A549 (cell line): Measurements from ENCODE around the gene ATP6V1B1. TPM values are rescaled to one million over a fixed set of nuclear protein-coding genes. Genes with fewer than 3 reads are reported as not detected.

Experiments used
- ATAC-seq, 2 experiments: fragments of 200-7000 bp in 1 of 2; fragments of >200 bp in 1 of 2; cut with Nextera tagmentation in 1 of 2; cut with Tn5 transposase in 1 of 2; 3 replicates each; pipeline versions ENCODE4 v1.8.0 to v1.9.1; 2018 to 2020; ENCODE audit warnings: mild to moderate bottlenecking in 1 of 2, moderate library complexity in 1 of 2
- CTCF ChIA-PET: fragments of 300-600 bp; sonication (Branson Sonifier 250); formaldehyde crosslinking; extraction: SDS; loops from one replicate; lab custom pipeline; 2021; ENCODE audit warnings: antibody characterized with exemption, inconsistent platforms; lab: Yijun Ruan, JAX
- POLR2A ChIA-PET: fragments of 350-600 bp; formaldehyde crosslinking; extraction: SDS; loops from one replicate; lab custom pipeline; 2021; ENCODE audit warnings: antibody characterized with exemption, inconsistent platforms; lab: Yijun Ruan, JAX
- DNase-seq, 2 experiments: peaks; one replicate each; pipeline versions ENCODE4 v3.0.0 to v3.0.0-alpha.2; 2011 to 2016; ENCODE audit warnings: low read depth in 1 of 2, low spot score in 1 of 2
- FAIRE-seq: peaks from 2 replicates; lab custom pipeline; 2011; peaks lifted over from hg19 to GRCh38; lab: Jason Lieb, UNC
- H3K27ac ChIP-seq, 2 experiments: fragments of >200 bp; sonication (Bioruptor Twin); formaldehyde crosslinking; 3 replicates each; pipeline ENCODE4 v1.5.1; 2016 to 2017
- H3K4me1 ChIP-seq: fragments of >200 bp; sonication (Bioruptor Twin); formaldehyde crosslinking; 3 replicates; pipeline ENCODE4 v1.6.1; 2016
- H3K4me2 ChIP-seq: fragments of >200 bp; sonication (Bioruptor Twin); formaldehyde crosslinking; 3 replicates; pipeline ENCODE4 v1.6.1; 2016
- H3K4me3 ChIP-seq: fragments of >200 bp; sonication (Bioruptor Twin); formaldehyde crosslinking; 3 replicates; pipeline ENCODE4 v1.5.1; 2016
- H3K9me3 ChIP-seq: fragments of >200 bp; sonication (Bioruptor Twin); formaldehyde crosslinking; 3 replicates; pipeline ENCODE4 v1.6.1; 2016
- BHLHE40 ChIP-seq: IDR thresholded peaks from 2 replicates; pipeline ENCODE4 v1.6.1; 2012; ENCODE audit warnings: low read depth, low read length, inconsistent platforms
- CBX2 ChIP-seq: fragments of 200-600 bp; sonication (generic); IDR thresholded peaks from 2 replicates; pipeline ENCODE4 v1.6.1; 2016; ENCODE audit warnings: low read depth, mild to moderate bottlenecking, borderline replicate concordance
- CBX8 ChIP-seq: fragments of 200-600 bp; sonication (generic); IDR thresholded peaks from 2 replicates; pipeline ENCODE4 v1.6.1; 2016
- CHD4 ChIP-seq: fragments of 200-600 bp; sonication (generic); IDR thresholded peaks from 2 replicates; pipeline ENCODE4 v1.6.1; 2016; ENCODE audit warnings: antibody characterized with exemption, mild to moderate bottlenecking, borderline replicate concordance
- EHF ChIP-seq: fragments of 250-450 bp; sonication (Bioruptor Pico); IDR thresholded peaks from 2 replicates; pipeline ENCODE4 v1.5.0; 2020; ENCODE audit warnings: mild to moderate bottlenecking
- FOSB ChIP-seq: fragments of 250-450 bp; sonication (Bioruptor Pico); IDR thresholded peaks from 2 replicates; pipeline ENCODE4 v1.5.0; 2020; ENCODE audit warnings: mild to moderate bottlenecking, moderate library complexity
- FOSL2 ChIP-seq, 2 experiments: fragments of 450-650 bp in 1 of 2; fragments of >200 bp in 1 of 2; sonication (Bioruptor Twin) in 1 of 2; formaldehyde crosslinking; IDR thresholded peaks; 2 replicates each; pipeline versions ENCODE4 v1.5.0 to v1.6.1; 2016 to 2020; ENCODE audit warnings: mild to moderate bottlenecking in 1 of 2, moderate library complexity in 1 of 2
- FOXS1 ChIP-seq: fragments of 250-450 bp; sonication (Bioruptor Pico); IDR thresholded peaks from 2 replicates; pipeline ENCODE4 v1.5.0; 2020; ENCODE audit warnings: mild to moderate bottlenecking, moderate library complexity
- GATA3 ChIP-seq: IDR thresholded peaks from 2 replicates; pipeline ENCODE4 v1.6.1; 2012; ENCODE audit warnings: borderline replicate concordance
- HEYL ChIP-seq: fragments of 250-450 bp; sonication (Bioruptor Pico); IDR thresholded peaks from 2 replicates; pipeline ENCODE4 v1.8.0; 2021; ENCODE audit warnings: mild to moderate bottlenecking, moderate library complexity
- HOXA7 ChIP-seq: fragments of 250-450 bp; sonication (Bioruptor Pico); IDR thresholded peaks from 2 replicates; pipeline ENCODE4 v1.5.0; 2020; ENCODE audit warnings: mild to moderate bottlenecking, moderate library complexity
- HOXB13 ChIP-seq: fragments of 250-450 bp; sonication (Bioruptor Pico); IDR thresholded peaks from 2 replicates; pipeline ENCODE4 v1.5.0; 2020; ENCODE audit warnings: low read depth, mild to moderate bottlenecking, moderate library complexity
- JUN ChIP-seq, 2 experiments: fragments of >200 bp; sonication (Bioruptor Twin); formaldehyde crosslinking; IDR thresholded peaks; 2 replicates in 1 of 2; 3 replicates in 1 of 2; pipeline ENCODE4 v1.6.1; 2016 to 2017
- KDM1A ChIP-seq: fragments of 200-600 bp; sonication (generic); IDR thresholded peaks from 2 replicates; pipeline ENCODE4 v1.6.1; 2016; ENCODE audit warnings: low read depth, mild to moderate bottlenecking
- KDM5A ChIP-seq: fragments of 200-600 bp; sonication (generic); IDR thresholded peaks from 2 replicates; pipeline ENCODE4 v1.6.1; 2016; ENCODE audit warnings: antibody characterized with exemption, mild to moderate bottlenecking
- MYC ChIP-seq: IDR thresholded peaks from 2 replicates; pipeline ENCODE4 v1.6.1; 2012; ENCODE audit warnings: mild to moderate bottlenecking, inconsistent platforms, low read length, improper control_type of control experiment, borderline replicate concordance
- NPAS2 ChIP-seq: fragments of 250-450 bp; sonication (Bioruptor Pico); IDR thresholded peaks from 2 replicates; pipeline ENCODE4 v1.8.0; 2022; ENCODE audit warnings: mild to moderate bottlenecking, moderate library complexity, borderline replicate concordance
- NR3C1 ChIP-seq: fragments of >200 bp; sonication (Bioruptor Twin); formaldehyde crosslinking; IDR thresholded peaks from 3 replicates; pipeline ENCODE4 v1.6.1; 2017
- PHF8 ChIP-seq: fragments of 200-600 bp; sonication (generic); IDR thresholded peaks from 2 replicates; pipeline ENCODE4 v1.6.1; 2016; ENCODE audit warnings: low read depth, mild to moderate bottlenecking, antibody characterized with exemption, moderate library complexity, borderline replicate concordance
- POLR2A ChIP-seq: IDR thresholded peaks from 2 replicates; pipeline ENCODE4 v1.6.1; 2012; ENCODE audit warnings: mild to moderate bottlenecking, low read length
- POLR2AphosphoS2 ChIP-seq: conservative IDR thresholded peaks from 2 replicates; pipeline ENCODE4 v1.6.1; 2012; ENCODE audit warnings: low read length, improper control_type of control experiment, inconsistent platforms
- RAD21 ChIP-seq, 2 experiments: fragments of >200 bp in 1 of 2; sonication (Bioruptor Twin) in 1 of 2; formaldehyde crosslinking in 1 of 2; IDR thresholded peaks in 1 of 2; conservative IDR thresholded peaks in 1 of 2; 2 replicates in 1 of 2; 3 replicates in 1 of 2; pipeline ENCODE4 v1.6.1; 2012 to 2018; ENCODE audit warnings: inconsistent platforms in 1 of 2
- RFX5 ChIP-seq: fragments of 450-650 bp; IDR thresholded peaks from 2 replicates; pipeline ENCODE4 v1.7.1; 2014; ENCODE audit warnings: antibody characterized with exemption, mild to moderate bottlenecking, moderate library complexity
- RNF2 ChIP-seq: fragments of 200-600 bp; sonication (generic); IDR thresholded peaks from 2 replicates; pipeline ENCODE4 v1.6.1; 2016; ENCODE audit warnings: low read depth, mild to moderate bottlenecking, antibody characterized with exemption, moderate library complexity, borderline replicate concordance
- TFCP2L1 ChIP-seq: fragments of 250-450 bp; sonication (Bioruptor Pico); IDR thresholded peaks from 2 replicates; pipeline ENCODE4 v1.5.0; 2021; ENCODE audit warnings: mild to moderate bottlenecking
- ZC3H11A ChIP-seq: fragments of 450-650 bp; IDR thresholded peaks from 2 replicates; pipeline ENCODE4 v1.6.1; 2014; ENCODE audit warnings: antibody characterized with exemption, mild to moderate bottlenecking
- ZFP36 ChIP-seq: fragments of 450-650 bp; IDR thresholded peaks from 2 replicates; pipeline ENCODE4 v1.6.1; 2014; ENCODE audit warnings: borderline replicate concordance; ENCODE audit not compliant: partially characterized antibody
- WGBS: methylation state at CpG from one replicate; pipeline ENCODE4 v1.1.6; 2017; ENCODE audit errors: missing lambda C conversion rate; 5-methylcytosine and 5-hydroxymethylcytosine counted together
- polyA plus RNA-seq, 4 experiments: library from polyadenylated mRNA; depleted of rRNA in 3 of 4; stranded (reverse); fragments of >200 nt; fragmentation: RNase III in 1 of 4; extraction: RNeasy Plus Mini Kit Qiagen cat#74134 plus additional on column Dnase treatment in 1 of 4; gene quantifications; 2 replicates in 3 of 4; 3 replicates in 1 of 4; pipeline ENCODE4 v1.2.3, GENCODE V29; 2011 to 2017
- TF ChIP-seq, protein P1 (sequence below): fragments of 250-450 bp; sonication (Bioruptor Pico); IDR thresholded peaks from 2 replicates; pipeline ENCODE4 v1.5.0; 2020; ENCODE audit warnings: low read depth, mild to moderate bottlenecking, moderate library complexity
- TF ChIP-seq, protein P2 (sequence below): fragments of >200 bp; sonication (Bioruptor Twin); formaldehyde crosslinking; IDR thresholded peaks from 3 replicates; pipeline ENCODE4 v1.5.1; 2016
- TF ChIP-seq, protein P3 (sequence below): IDR thresholded peaks from 2 replicates; pipeline ENCODE4 v1.6.1; 2012
- TF ChIP-seq, protein P4 (sequence below): IDR thresholded peaks from 2 replicates; pipeline ENCODE4 v1.6.1; 2012; ENCODE audit warnings: low read depth, borderline replicate concordance
- TF ChIP-seq, protein P5 (sequence below): fragments of 200-600 bp; sonication (generic); IDR thresholded peaks from 2 replicates; pipeline ENCODE4 v1.6.1; 2016; ENCODE audit warnings: antibody characterized with exemption, mild to moderate bottlenecking, moderate library complexity
- TF ChIP-seq, protein P6 (sequence below): fragments of >200 bp; sonication (Bioruptor Twin); formaldehyde crosslinking; IDR thresholded peaks from 3 replicates; pipeline ENCODE4 v1.6.1; 2016

The ATP6V1B1 gene
- polyA plus RNA-seq, 2 of the 4 experiments (the other 2 are of a cell fraction), result 1.9 to 2.5 TPM

DNA sequence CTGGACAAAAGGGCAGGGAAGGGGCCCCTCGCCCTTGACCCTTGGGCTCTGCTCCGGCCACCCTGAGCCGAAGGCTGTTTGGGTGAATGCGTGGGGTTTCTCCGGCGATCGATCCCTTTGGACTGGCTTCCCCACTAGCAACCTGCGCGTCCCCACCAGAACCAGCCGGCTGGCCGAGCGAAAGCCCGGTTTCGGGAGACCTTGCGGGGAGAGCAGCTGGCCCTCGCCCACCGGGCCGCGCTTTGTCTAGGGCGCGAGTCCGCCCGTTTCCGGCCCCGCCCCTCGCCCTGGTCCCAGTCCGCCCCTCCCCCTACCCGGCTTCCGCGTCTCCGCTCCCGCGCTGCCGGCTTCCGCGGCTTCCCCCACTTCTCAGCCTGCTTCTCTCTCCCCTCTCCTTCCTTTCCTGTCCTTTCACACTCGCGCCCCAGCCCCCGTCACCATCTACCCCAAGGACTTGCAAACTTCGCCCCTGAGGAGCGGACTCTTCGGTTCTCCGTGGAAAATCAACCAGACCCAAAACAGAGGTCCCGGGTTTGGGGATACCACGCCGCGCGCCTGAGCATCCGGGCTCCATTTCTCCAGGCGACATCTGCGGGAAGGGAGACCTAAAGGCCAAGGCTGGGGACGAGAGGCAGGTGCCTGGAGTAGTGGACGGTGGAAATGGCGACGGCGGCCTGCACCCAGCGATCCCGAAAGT lies 48.0 kb upstream of the ATP6V1B1 start:
- Histone ChIP-seq H3K4me3 (peak overlapping the region; percentile 61), H3K4me1 (peaks cover 11% of the 10 kb centered on the region; the same call in 2 of the 3 replicates), H3K4me2 (peak overlapping the region; percentile 83), H3K9me3 (peaks cover 7% of the 10 kb centered on the region; the same call in 1 of the 3 replicates), H3K27ac (peak overlapping the region; percentile 78 to 92)
- ATAC-seq, result peak; percentile 75 to 85
- TF ChIP-seq ZFP36 (no peak), BHLHE40 (no peak), CBX2 (no peak), CBX8 (no peak), MYC (no peak), KDM1A (no peak), NR3C1 (no peak), ZC3H11A (no peak), PHF8 (peak; percentile 40; the same call in 1 of the 2 replicates), GATA3 (no peak), CHD4 (no peak), RFX5 (no peak), FOXS1 (CRISPR knock-in tag) (no peak), FOSL2 (IDR thresholded peaks at IDR 0.05) (no peak), FOSL2 (CRISPR knock-in tag; IDR thresholded peaks at IDR 0.05) (no peak), POLR2A (peak; percentile 78), POLR2AphosphoS2 (no peak), TFCP2L1 (CRISPR knock-in tag) (no peak), HOXB13 (no peak; the same call in 1 of the 2 replicates), EHF (CRISPR knock-in tag) (no peak), JUN (IDR thresholded peaks at IDR 0.05) (peak in 1 of 2 experiments; percentile 52; a peak in 1 of 5 replicates), NPAS2 (CRISPR knock-in tag) (no peak), RAD21 (conservative IDR thresholded peaks at IDR 0.05 in 1 of 2, IDR thresholded peaks at IDR 0.05 in 1 of 2) (no peak), RNF2 (no peak), KDM5A (no peak), FOSB (CRISPR knock-in tag) (no peak), HEYL (CRISPR knock-in tag) (no peak), HOXA7 (CRISPR knock-in tag) (no peak)
- TF ChIP-seq, protein P1, sequence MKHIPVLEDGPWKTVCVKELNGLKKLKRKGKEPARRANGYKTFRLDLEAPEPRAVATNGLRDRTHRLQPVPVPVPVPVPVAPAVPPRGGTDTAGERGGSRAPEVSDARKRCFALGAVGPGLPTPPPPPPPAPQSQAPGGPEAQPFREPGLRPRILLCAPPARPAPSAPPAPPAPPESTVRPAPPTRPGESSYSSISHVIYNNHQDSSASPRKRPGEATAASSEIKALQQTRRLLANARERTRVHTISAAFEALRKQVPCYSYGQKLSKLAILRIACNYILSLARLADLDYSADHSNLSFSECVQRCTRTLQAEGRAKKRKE, result no peak
- TF ChIP-seq, protein P2, sequence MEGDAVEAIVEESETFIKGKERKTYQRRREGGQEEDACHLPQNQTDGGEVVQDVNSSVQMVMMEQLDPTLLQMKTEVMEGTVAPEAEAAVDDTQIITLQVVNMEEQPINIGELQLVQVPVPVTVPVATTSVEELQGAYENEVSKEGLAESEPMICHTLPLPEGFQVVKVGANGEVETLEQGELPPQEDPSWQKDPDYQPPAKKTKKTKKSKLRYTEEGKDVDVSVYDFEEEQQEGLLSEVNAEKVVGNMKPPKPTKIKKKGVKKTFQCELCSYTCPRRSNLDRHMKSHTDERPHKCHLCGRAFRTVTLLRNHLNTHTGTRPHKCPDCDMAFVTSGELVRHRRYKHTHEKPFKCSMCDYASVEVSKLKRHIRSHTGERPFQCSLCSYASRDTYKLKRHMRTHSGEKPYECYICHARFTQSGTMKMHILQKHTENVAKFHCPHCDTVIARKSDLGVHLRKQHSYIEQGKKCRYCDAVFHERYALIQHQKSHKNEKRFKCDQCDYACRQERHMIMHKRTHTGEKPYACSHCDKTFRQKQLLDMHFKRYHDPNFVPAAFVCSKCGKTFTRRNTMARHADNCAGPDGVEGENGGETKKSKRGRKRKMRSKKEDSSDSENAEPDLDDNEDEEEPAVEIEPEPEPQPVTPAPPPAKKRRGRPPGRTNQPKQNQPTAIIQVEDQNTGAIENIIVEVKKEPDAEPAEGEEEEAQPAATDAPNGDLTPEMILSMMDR, result no peak
- TF ChIP-seq, protein P3, sequence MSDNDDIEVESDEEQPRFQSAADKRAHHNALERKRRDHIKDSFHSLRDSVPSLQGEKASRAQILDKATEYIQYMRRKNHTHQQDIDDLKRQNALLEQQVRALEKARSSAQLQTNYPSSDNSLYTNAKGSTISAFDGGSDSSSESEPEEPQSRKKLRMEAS, result peak; percentile 80
- TF ChIP-seq, protein P4, sequence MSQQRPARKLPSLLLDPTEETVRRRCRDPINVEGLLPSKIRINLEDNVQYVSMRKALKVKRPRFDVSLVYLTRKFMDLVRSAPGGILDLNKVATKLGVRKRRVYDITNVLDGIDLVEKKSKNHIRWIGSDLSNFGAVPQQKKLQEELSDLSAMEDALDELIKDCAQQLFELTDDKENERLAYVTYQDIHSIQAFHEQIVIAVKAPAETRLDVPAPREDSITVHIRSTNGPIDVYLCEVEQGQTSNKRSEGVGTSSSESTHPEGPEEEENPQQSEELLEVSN, result peak; percentile 85
- TF ChIP-seq, protein P5, sequence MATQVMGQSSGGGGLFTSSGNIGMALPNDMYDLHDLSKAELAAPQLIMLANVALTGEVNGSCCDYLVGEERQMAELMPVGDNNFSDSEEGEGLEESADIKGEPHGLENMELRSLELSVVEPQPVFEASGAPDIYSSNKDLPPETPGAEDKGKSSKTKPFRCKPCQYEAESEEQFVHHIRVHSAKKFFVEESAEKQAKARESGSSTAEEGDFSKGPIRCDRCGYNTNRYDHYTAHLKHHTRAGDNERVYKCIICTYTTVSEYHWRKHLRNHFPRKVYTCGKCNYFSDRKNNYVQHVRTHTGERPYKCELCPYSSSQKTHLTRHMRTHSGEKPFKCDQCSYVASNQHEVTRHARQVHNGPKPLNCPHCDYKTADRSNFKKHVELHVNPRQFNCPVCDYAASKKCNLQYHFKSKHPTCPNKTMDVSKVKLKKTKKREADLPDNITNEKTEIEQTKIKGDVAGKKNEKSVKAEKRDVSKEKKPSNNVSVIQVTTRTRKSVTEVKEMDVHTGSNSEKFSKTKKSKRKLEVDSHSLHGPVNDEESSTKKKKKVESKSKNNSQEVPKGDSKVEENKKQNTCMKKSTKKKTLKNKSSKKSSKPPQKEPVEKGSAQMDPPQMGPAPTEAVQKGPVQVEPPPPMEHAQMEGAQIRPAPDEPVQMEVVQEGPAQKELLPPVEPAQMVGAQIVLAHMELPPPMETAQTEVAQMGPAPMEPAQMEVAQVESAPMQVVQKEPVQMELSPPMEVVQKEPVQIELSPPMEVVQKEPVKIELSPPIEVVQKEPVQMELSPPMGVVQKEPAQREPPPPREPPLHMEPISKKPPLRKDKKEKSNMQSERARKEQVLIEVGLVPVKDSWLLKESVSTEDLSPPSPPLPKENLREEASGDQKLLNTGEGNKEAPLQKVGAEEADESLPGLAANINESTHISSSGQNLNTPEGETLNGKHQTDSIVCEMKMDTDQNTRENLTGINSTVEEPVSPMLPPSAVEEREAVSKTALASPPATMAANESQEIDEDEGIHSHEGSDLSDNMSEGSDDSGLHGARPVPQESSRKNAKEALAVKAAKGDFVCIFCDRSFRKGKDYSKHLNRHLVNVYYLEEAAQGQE, result no peak
- TF ChIP-seq, protein P6, sequence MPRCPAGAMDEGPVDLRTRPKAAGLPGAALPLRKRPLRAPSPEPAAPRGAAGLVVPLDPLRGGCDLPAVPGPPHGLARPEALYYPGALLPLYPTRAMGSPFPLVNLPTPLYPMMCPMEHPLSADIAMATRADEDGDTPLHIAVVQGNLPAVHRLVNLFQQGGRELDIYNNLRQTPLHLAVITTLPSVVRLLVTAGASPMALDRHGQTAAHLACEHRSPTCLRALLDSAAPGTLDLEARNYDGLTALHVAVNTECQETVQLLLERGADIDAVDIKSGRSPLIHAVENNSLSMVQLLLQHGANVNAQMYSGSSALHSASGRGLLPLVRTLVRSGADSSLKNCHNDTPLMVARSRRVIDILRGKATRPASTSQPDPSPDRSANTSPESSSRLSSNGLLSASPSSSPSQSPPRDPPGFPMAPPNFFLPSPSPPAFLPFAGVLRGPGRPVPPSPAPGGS, result peak; percentile 66; the same call in 1 of the 3 replicates
- peak; percentile 36 to 74 for DNase-seq
- WGBS, result 31% methylated on average over 51 of the region's 58 CpGs
- POLR2A ChIA-PET, result interaction anchor here (0.6 kb wide), 1 partner anchor 46 kb away, joined by 5 read pairs; no protein-coding TSS in a partner anchor
- CTCF ChIA-PET, result no interaction called here
- FAIRE-seq, result no peak
